Caki2 (cell line): ENCODE data around the gene SLC22A15. TPM values are rescaled to one million over a fixed set of nuclear protein-coding genes. Genes with fewer than 3 reads are reported as not detected.
A peak's percentile ranks its signal among the peaks of the same experiment; 100 is the strongest.
"Not testable (repeated sequence)": the region's sequence is repeated elsewhere in the genome, so short reads cannot be mapped to it uniquely, and the experiment has no call there.

Experiments
- DNase-seq: peaks from one replicate; pipeline ENCODE4 v3.0.0-alpha.2; 2015; ENCODE audit warnings: low read depth
- in situ Hi-C: cut with HindIII; loops from 2 replicates; pipeline ENCODE4 v1.10.0; 2016; ENCODE audit warnings: low sequenced_read_pairs, low pct_unique_long_range_greater_than_20kb, mixed read lengths
- total RNA-seq: library from RNA; depleted of rRNA; stranded (reverse); fragments of >200 nt; shearing (Covaris generic); gene quantifications from 2 replicates; pipeline ENCODE4 v1.2.3, GENCODE V29; 2014; ENCODE audit warnings: low replicate concordance

The SLC22A15 gene
- total RNA-seq, 1 experiment from 2014 or later = 1.5 TPM

DNA sequence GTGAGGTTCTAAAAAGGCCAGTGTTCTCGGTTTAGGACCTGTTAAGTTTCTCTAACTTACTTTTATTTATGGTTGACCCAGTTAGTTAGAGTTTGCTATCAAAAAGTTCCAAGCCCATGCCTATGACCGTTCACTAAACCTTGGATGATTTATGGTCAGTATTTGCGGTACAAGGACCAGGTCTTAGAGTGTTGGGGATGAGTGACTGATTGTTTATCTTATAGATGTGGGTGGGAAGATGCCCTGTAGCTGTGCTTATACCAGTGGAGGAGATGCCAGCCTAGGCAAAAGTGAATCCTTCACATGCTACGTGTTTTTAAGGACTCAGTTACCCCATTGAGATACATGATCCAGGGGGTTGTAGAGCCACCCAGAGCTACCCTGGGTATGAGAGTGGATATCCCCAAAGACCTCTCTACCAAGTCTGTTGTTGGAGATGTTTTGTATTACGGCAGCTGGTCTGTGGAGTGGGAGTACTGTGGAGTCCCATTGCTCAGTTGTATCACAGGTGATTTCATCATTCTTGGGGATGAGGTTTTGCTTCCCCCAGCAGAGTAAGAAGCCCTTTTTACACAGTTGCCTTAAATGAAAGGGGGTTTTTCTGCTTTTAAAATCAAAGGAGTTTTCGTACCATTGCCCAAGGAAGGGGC, 2.1 kb downstream of the SLC22A15 start:
- peak; percentile 12 for DNase-seq
- in situ Hi-C loops = no loop called here

DNA sequence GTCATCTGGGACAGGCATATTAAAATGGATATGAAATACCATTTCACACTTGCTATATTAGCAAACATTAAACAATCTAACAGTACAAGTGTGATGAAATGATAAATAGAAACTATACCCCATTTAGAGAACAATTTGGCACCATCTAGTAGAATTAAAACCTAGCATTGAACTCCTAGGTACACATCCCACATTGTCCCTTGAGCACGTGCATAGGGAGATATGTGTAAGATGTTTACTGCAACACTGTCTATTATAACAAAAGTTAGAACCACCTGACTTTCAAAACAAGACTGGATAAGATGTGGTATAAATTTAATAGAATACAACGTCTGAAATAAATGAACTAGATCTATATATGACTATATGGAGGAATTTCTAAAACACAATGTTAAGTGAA, 3.8 kb downstream of the SLC22A15 start:
- DNase-seq = no peak
- in situ Hi-C loops = no loop called here

DNA sequence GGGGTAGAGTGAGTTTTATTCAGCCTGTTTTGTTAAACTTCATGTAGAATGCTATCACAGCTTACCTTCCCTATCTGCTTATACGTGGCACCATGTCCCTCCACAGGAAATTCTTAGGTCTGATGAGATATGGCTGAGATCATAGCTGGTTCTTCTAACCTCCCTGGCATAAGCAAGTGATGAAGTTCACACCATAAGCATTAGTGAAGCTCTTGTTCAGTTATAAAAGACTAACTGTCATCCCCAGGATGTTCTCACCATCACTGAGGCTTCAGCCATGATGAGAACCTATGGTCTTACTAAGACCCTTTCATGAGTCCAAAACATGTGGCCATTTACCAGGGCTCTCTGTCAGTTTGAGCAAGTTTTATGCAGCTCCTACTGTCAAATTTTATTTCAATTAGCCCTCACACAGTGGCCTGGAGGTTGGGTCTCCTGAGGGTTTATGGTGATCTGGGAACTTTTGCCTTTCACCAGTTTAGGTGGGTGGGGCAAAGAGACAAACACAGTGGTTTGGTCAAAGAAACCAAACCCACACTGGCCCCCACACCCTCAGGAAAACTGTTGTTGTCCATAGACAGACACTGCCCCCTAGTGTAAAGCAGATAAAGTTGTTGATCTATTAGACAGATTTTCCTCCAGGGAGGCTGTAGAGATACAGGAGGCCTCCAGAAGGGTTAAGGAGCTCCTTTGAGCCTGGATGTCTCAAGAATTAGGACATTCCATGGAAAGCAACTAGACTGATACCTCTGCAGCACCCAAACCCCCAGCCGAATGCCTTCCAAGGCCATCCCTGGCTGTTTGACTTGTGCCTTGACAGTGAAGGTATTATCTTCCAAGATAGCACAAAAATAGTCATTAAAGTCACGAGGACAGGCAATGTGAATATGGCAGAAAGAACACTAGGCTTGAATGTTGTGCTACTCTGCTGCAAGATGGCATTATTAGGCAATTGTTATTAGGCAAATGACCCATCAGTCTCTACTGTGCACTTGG, 5.0 kb downstream of the SLC22A15 start:
- DNase-seq = peak; percentile 17
- in situ Hi-C loops = no loop called here

DNA sequence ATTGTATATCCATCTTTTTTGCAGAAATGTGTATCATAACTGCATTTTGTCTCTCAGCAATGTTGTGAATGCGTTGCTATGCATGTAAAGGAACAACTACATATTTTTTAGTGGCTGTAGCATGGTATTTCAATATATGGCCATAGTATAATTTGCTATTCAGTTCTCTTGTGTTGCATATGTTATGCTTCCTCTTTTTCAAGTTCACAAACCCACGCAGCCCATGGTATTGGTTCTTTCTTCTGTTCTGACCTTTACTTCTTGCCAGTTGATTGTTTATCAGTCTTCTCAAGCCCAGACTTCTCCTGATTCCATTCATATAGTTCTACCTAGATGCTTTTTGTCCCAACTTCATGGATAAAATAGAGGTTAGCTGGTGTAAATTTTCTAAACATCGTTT, 6.1 kb downstream of the SLC22A15 start:
- no peak for DNase-seq
- in situ Hi-C loops = no loop called here

DNA sequence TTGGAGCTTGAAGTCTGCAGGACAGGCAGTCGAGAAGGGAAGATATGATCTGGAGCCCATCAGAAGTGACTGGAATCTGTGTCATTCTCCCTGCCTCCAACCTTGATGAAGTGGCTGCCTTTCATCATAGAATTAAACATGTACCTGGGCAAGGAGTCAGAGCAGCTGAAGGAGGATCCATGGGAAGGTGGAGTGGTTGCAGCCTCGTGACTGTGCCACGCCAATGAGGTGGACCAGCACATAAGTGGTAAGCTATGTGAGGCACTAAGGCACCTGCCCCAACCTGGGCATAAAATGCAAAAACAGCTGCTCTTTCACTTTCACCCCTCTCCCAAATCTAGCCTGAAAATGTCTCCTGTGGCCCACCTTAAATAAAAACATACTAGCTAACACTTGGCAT, 7.3 kb downstream of the SLC22A15 start:
- no peak for DNase-seq

DNA sequence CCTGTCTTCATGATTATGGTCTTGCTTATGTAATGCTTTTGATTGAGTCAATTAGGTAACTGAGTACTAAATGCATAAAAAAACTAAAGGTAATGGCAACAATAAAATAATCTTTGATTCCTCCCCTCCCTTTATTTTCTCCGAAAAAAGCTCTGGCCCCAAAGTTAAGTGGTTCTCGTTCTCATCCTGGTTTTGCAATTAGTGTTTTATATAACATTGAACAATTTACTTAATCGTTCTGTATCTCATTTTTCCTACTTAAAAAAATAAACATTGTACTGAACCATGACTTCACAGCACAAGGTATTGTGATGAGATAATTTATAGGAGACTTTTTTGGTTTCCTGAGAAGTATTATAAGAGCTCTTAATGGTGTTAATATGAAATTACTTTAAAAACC, 11.3 kb downstream of the SLC22A15 start:
- in situ Hi-C loops = no loop called here
- DNase-seq = no peak

More for the DNA sequence above, 7.3 kb downstream of the SLC22A15 start:
- in situ Hi-C loops = no loop called here

DNA sequence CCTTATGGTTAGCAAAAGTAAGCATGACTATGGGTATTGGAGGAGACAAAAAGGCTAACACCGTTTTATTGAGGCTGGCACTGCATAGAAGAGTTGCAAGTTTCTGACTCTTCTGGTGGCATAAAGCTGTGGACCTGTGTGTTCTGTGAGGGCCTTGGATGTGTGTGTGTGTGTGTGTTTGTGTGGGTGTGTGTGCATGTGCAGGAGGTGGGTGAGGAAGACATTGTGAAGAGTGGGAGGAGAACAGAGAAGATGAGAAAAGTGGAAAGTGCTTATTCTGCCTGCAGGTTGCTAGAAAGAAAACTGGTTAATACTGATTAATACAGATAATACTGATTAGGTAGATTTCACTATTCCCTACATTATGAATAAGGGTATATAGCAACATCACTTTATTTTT, 12.6 kb downstream of the SLC22A15 start:
- no peak for DNase-seq
- in situ Hi-C loops = no loop called here

DNA sequence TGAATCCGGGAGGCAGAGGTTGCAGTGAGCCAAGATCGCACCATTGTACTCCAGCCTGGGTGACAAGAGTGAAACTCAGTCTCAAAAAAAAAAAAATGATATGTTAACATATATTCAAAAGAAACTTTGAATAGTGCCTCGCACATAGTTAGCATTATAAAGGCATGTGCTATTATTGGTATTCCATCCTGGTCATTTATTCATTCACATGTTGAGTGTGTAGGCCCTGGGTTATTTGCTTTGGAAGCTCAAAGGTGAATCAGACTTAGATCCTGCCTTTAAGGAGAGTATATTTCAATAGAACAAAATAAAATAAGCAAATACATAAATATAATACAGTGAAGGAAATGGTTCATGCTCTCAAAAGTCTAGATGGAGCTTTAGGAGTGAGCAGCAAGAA, 13.4 kb downstream of the SLC22A15 start:
- in situ Hi-C loops = no loop called here
- DNase-seq = no peak

DNA sequence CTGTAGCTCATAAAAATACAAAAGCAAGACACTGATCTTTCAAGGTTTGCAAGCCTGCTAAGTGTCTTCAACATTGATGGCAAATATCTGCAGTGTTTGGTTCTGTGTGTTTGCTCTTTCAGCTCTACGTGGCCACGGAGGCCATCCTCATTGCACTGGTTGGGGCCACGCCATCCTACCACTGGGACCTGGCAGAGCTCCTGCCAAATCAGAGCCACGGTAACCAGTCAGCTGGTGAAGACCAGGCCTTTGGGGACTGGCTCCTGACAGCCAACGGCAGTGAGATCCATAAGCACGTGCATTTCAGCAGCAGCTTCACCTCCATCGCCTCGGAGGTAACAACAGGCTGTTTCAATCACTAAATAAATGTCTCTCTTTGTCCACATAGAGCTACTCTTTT, 15.6 kb downstream of the SLC22A15 start:
- in situ Hi-C loops = no loop called here
- no peak for DNase-seq

DNA sequence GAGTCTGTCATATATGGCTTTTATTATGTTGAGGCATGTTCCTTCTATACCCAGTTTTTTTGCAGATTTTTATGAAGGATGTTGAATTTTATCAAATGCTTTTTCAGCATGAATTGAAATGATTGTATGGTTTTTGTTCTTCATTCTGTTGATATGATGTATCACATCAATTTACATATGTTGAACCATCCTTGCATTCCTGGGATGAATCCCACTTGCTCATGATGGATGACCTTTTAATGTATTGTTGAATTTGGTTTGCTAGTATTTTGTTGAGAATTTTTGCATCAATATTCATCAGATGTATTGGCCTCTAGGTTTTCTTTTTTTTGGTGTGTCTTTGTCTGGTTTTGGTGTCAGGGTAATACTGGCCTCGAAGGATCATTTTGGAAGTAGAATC, 21.6 kb downstream of the SLC22A15 start:
- DNase-seq, in situ Hi-C loops: not testable (repeated sequence)

DNA sequence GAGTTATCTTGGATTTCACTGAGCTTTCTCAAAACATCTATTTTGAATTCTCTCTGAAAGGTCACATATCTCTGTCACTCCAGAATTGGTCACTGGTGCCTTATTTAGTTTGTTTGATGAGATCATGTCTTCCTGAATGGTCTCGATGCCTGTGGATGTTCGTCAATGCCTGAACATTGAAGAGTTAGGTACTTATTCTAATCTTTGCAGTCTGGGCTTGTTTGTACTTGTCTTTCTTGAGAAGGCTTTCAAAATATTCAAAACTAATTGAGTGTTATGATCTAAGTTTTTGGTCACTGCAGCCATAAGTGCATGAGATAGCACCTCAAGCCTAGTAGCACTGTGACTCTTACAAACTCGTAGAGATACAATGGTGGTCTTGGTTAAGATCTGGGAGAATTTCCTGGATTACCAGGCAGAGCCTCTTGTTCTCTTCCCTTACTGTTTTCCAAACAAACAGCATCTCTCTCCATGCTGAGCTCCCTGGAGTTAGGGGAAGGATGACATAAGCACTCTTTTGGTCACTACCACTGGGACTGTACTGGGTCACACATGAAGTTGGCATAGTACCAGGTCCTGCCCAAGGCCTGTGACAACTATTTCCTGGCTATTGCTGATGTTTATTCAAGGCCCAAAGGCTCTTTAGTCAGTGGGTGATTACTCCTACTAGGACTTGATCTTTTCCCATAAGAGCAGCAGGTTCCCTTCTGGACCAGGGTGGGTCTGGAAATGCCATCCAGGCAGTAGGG, 25.6 kb downstream of the SLC22A15 start:
- in situ Hi-C loops = no loop called here
- DNase-seq = no peak

DNA sequence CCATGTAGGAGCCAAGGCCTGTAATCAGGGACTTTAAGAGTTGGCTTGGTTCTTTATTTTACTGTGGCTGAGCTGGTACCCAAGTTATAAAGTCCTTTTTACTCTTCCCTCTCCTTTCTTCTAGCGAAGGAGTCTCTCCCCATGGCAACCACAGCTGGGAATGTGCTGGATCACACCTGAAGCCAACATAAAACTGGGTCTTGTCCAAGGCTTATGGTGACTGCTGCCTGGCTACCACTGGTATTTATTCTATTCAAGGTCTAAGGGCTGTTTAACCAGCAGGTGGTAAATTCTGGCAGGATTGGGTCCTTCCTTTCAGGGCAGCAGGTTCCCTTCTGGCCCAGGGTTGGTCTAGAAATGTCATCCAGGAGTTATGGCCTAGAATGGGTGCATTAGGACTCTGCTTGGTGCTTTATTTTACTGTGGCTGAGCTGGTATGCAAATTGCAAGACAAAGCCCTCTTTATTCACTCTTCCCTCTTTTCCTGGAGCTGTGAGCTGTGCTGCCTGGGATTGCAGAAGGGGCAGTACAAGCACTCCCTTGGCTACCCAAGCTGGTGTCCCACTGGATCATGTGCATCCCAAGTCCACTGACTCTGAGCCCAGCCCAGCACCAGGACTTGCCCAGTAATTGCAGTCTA, 26.6 kb downstream of the SLC22A15 start:
- in situ Hi-C loops = no loop called here
- no peak for DNase-seq

DNA sequence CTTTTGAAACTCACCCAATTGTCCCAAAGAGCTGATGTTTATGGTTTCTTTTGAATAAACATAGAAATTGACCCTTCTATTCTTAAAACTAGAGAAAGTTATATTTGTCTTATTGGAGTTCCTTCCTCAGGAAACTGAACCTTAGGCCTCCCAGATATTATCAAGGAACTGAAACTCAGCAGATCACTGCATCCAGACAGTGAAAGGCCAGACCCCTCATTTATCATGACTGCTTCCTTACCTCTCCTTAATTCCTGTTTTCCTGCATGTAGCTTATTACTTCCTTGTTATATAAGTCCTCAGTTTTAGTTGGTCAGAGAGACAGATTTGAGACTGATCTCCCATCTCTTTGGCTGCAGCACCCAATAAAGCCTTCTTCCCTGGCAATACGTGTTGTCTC, 27.5 kb downstream of the SLC22A15 start:
- DNase-seq = no peak
- in situ Hi-C loops = no loop called here

DNA sequence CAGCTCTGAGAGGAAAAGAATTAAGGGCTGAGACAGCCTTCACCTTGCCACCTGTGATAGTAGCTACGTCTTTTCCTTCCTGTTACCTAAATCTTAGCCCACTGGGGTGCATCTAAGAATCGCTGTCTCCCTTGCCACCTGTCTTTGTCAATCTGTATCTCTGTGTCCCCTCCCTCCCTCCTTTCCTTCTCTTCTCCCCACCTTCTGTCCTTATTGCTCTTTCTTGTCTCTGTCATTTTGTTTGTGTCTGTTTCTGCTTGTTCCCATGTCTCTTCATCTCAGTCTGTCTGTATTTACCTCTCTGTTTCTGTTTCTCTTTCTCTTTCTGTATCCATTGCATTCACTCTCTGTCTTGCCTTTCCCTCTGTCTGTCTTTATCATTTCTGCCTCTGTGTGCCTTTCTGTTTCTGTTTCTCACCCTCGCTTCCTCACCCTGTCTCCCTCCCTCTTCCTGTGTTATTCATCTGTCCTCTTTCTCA, 30.2 kb downstream of the SLC22A15 start:
- in situ Hi-C loops = no loop called here
- DNase-seq = no peak

DNA sequence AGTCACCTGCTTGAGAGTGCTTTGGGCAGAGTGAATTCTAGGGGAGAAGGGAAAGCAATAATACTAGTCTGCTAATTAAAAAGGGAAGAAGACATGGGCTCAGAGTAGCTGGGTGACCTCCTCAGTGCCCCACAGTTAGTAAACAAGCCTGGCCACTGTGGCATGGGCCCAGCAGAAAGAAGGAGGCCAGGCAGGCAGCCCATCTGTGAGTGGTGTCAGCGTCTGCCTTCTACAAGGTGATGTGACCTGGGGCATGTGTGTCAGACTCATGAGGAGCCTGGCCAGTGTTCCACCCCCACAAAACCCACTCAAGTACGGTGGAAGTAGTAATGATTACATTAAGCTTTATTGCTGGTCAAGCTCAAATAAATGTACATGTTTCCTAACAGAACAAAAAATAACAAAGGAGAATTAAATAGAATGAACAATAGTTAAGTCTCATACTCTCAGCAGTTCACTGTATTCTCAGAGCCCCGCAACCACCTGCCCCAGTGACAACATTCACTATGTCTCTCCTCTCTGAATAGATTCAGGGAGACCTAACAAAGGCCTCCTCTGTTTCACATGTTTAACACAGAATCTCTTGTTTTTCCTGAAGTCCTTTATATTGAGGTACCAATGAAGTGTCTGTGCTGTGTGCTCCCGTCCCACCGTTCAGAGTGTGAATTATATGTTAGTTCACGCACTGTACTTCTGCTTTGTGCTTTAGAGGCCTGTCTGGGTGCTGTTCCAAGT, 32.5 kb downstream of the SLC22A15 start:
- in situ Hi-C loops = no loop called here
- no peak for DNase-seq

DNA sequence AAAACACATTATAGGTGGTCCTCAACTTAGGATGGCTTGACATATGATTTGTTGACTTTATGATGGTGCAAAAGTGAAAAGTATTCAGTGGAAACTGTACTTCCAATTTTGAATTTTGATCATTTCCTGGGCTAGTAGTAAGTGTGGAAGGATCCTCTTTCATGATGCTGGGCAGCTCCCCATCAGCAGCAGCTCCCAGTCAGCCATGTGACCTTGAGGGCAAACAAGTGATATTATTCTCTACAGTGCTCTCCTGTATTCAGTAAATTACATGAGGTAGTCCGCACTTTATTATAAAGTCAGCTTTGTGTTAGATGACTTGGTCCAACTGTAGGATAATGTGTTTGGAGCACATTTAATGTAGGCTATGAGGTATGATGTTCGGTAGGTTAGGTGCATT, 36.4 kb downstream of the SLC22A15 start:
- in situ Hi-C loops = no loop called here

DNA sequence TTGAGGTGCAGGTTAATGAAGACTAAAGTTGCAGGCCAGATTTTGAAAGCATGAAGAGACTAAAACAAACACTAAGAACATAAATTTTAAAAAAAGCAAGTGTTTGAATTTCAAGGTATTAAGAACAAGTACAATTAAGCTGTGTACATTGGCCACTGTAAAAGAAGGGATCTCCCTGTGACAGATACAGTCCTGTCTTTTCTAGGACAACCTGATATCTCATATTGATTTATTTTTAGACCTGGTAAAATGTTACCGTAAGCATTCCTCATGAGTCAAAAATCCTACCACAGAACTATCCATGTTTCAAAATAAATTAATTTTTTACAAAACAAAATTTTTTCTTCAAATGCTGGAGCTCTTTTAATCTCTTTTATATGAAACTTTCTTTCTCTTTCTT, 39.4 kb downstream of the SLC22A15 start:
- in situ Hi-C loops = no loop called here
- DNase-seq = no peak

More for the DNA sequence above, 36.4 kb downstream of the SLC22A15 start:
- no peak for DNase-seq

DNA sequence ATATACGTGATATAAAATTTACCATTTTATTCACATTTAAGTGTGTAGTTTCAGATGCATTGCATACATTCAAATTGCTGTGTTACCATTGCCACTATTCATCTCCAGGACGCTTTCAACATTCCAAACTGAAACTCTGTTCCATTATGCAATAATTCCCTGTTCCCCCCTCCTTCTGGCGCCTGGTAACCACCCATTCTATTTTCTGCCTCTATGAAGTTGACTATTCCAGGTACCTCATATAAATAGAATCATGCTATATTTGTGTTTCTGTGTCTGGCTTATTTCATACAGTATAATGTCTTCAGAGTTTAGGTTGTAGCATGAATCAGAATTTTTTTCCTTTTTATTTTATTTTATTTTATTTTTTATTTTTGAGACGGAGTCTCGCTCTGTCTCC, 41.7 kb downstream of the SLC22A15 start:
- in situ Hi-C loops = no loop called here
- no peak for DNase-seq
